ENCODE results near the gene TMEM92. TPM values are rescaled to one million over a fixed set of nuclear protein-coding genes. Genes with fewer than 3 reads are reported as not detected.

The TMEM92 gene
- total RNA-seq, 1 donor from 2014 or later, result 28.1 TPM

GRCh38 chr17:50276588-50277356 lies 2.5 kb downstream of the TMEM92 start:
- Mint-ChIP-seq H3K36me3 (ENCODE audit: low read depth, unreplicated experiment) (peaks cover 11% of the 10 kb centered on the region), H3K27ac (ENCODE audit: unreplicated experiment) (no peak overlapping the region), H3K4me1 (ENCODE audit: unreplicated experiment) (peaks cover 31% of the 10 kb centered on the region), H3K4me3 (ENCODE audit: unreplicated experiment) (peak overlapping the region; percentile 43), H3K9me3 (ENCODE audit: unreplicated experiment) (no peaks in the 10 kb centered on the region), H3K27me3 (ENCODE audit: unreplicated experiment) (peaks cover 16% of the 10 kb centered on the region)
- no peak for DNase-seq (ENCODE audit: low spot score)
- no peak for TF ChIP-seq CTCF (IDR thresholded peaks at IDR 0.05; ENCODE audit: unreplicated experiment)

GRCh38 chr17:50277357-50277754 lies 3.1 kb downstream of the TMEM92 start:
- TF ChIP-seq CTCF (IDR thresholded peaks at IDR 0.05; ENCODE audit: unreplicated experiment), result no peak
- Mint-ChIP-seq H3K27me3 (ENCODE audit: unreplicated experiment) (peaks cover 14% of the 10 kb centered on the region), H3K9me3 (ENCODE audit: unreplicated experiment) (no peaks in the 10 kb centered on the region), H3K4me3 (ENCODE audit: unreplicated experiment) (no peak overlapping the region), H3K27ac (ENCODE audit: unreplicated experiment) (no peak overlapping the region), H3K36me3 (ENCODE audit: low read depth, unreplicated experiment) (peaks cover 16% of the 10 kb centered on the region), H3K4me1 (ENCODE audit: unreplicated experiment) (peaks cover 31% of the 10 kb centered on the region)
- DNase-seq (ENCODE audit: low spot score), result no peak

- DNase-seq (ENCODE audit: low spot score), result no peak
- H3K4me1 Mint-ChIP-seq (ENCODE audit: unreplicated experiment), result peaks cover 26% of the 10 kb centered on the region
Observed at GRCh38 chr17:50278526-50279180, 4.4 kb downstream of the TMEM92 start.

GRCh38 chr17:50279181-50279526 lies 4.9 kb downstream of the TMEM92 start:
- Mint-ChIP-seq H3K27me3 (ENCODE audit: unreplicated experiment) (peaks cover 8% of the 10 kb centered on the region), H3K9me3 (ENCODE audit: unreplicated experiment) (no peaks in the 10 kb centered on the region), H3K4me3 (ENCODE audit: unreplicated experiment) (no peak overlapping the region), H3K27ac (ENCODE audit: unreplicated experiment) (no peak overlapping the region), H3K4me1 (ENCODE audit: unreplicated experiment) (peaks cover 26% of the 10 kb centered on the region), H3K36me3 (ENCODE audit: low read depth, unreplicated experiment) (peaks cover 22% of the 10 kb centered on the region)
- TF ChIP-seq CTCF (IDR thresholded peaks at IDR 0.05; ENCODE audit: unreplicated experiment), result no peak
- DNase-seq (ENCODE audit: low spot score), result no peak

More at GRCh38 chr17:50278526-50279180, 4.4 kb downstream of the TMEM92 start:
- Mint-ChIP-seq H3K4me3 (ENCODE audit: unreplicated experiment) (no peak overlapping the region), H3K36me3 (ENCODE audit: low read depth, unreplicated experiment) (peaks cover 22% of the 10 kb centered on the region), H3K27ac (ENCODE audit: unreplicated experiment) (no peak overlapping the region), H3K9me3 (ENCODE audit: unreplicated experiment) (no peaks in the 10 kb centered on the region), H3K27me3 (ENCODE audit: unreplicated experiment) (peaks cover 8% of the 10 kb centered on the region)
- TF ChIP-seq CTCF (IDR thresholded peaks at IDR 0.05; ENCODE audit: unreplicated experiment), result no peak

- Mint-ChIP-seq H3K36me3 (ENCODE audit: low read depth, unreplicated experiment) (peaks cover 22% of the 10 kb centered on the region), H3K4me1 (ENCODE audit: unreplicated experiment) (peaks cover 23% of the 10 kb centered on the region), H3K9me3 (ENCODE audit: unreplicated experiment) (no peaks in the 10 kb centered on the region), H3K27ac (ENCODE audit: unreplicated experiment) (no peak overlapping the region), H3K4me3 (ENCODE audit: unreplicated experiment) (no peak overlapping the region), H3K27me3 (ENCODE audit: unreplicated experiment) (peaks cover 8% of the 10 kb centered on the region)
- TF ChIP-seq CTCF (IDR thresholded peaks at IDR 0.05; ENCODE audit: unreplicated experiment), result no peak
- no peak for DNase-seq (ENCODE audit: low spot score)
Observed at GRCh38 chr17:50279639-50280038, 5.4 kb downstream of the TMEM92 start.

All from endothelial cell (in vitro differentiated cells).